Activated CD8-positive, alpha-beta memory T cell treated with anti-CD3 and anti-CD28 coated beads, Interleukin-2, amount 50 U/mL, for 4 hours (primary cell): ENCODE measurements around the gene EFCAB10.
"Not testable (repeated sequence)": the region's sequence is repeated elsewhere in the genome, so short reads cannot be mapped to it uniquely, and the experiment has no call there.

Experiments used
- DNase-seq: peaks from one replicate; pipeline ENCODE4 v3.0.0-alpha.2; 2020

EFCAB10 gene

GRCh38 chr7:105581066-105581811 lies at the start of gene EFCAB10:
Gene EFCAB10 (minus strand): TSS chr7:105581493. CDS start chr7:105581463, 30 bp downstream.
- DNase-seq: peak; percentile 28

GRCh38 chr7:105625986-105626385 lies 44.7 kb upstream of the EFCAB10 start:
- DNase-seq: no peak

GRCh38 chr7:105623906-105624305 lies 42.6 kb upstream of the EFCAB10 start:
- DNase-seq: no peak

- no peak for DNase-seq
Observed at GRCh38 chr7:105623378-105623777, 42.1 kb upstream of the EFCAB10 start.

GRCh38 chr7:105622106-105622731 lies 40.9 kb upstream of the EFCAB10 start:
- no peak for DNase-seq

GRCh38 chr7:105621617-105622016 lies 40.3 kb upstream of the EFCAB10 start:
- no peak for DNase-seq

GRCh38 chr7:105621176-105621575 lies 39.9 kb upstream of the EFCAB10 start:
- DNase-seq: no peak

GRCh38 chr7:105619590-105619989 lies 38.3 kb upstream of the EFCAB10 start:
- no peak for DNase-seq

GRCh38 chr7:105618016-105618296 lies 36.7 kb upstream of the EFCAB10 start:
- no peak for DNase-seq

- DNase-seq: no peak
Observed at GRCh38 chr7:105617280-105618015, 36.2 kb upstream of the EFCAB10 start.

- no peak for DNase-seq
Observed at GRCh38 chr7:105614341-105614840, 33.1 kb upstream of the EFCAB10 start.

GRCh38 chr7:105613611-105614330 lies 32.5 kb upstream of the EFCAB10 start:
- DNase-seq: no peak

GRCh38 chr7:105612806-105613205 lies 31.5 kb upstream of the EFCAB10 start:
- DNase-seq: no peak

- no peak for DNase-seq
Observed at GRCh38 chr7:105611856-105612775, 30.8 kb upstream of the EFCAB10 start.

- DNase-seq: no peak
Observed at GRCh38 chr7:105610165-105610930, 29.1 kb upstream of the EFCAB10 start.

- DNase-seq: no peak
Observed at GRCh38 chr7:105602325-105603305, 21.3 kb upstream of the EFCAB10 start.

GRCh38 chr7:105600720-105601550 lies 19.6 kb upstream of the EFCAB10 start:
- DNase-seq: no peak

GRCh38 chr7:105599551-105599950 lies 18.3 kb upstream of the EFCAB10 start:
- no peak for DNase-seq

- not testable (repeated sequence) for DNase-seq
Observed at GRCh38 chr7:105599080-105599479, 17.8 kb upstream of the EFCAB10 start.
